HG02981 (cell line): ENCODE measurements around the gene ATAD1.
"Not testable (repeated sequence)": the region's sequence is repeated elsewhere in the genome, so short reads cannot be mapped to it uniquely, and the experiment has no call there.

Source experiments
- ATAC-seq: cut with Tn5 transposase; IDR thresholded peaks from one replicate; pipeline ENCODE4 v1.9.1; 2021; ENCODE audit warnings: mild to moderate bottlenecking, moderate library complexity; ENCODE audit not compliant: unreplicated experiment

ATAD1 gene

GRCh38 chr10:87846711-87847110 is 28.7 kb upstream of the ATAD1 start:
- not testable (repeated sequence) for ATAC-seq

- ATAC-seq = no peak
Measured at GRCh38 chr10:87846023-87846422, 28.0 kb upstream of the ATAD1 start.

GRCh38 chr10:87845624-87845998 is 27.6 kb upstream of the ATAD1 start:
- no peak for ATAC-seq

GRCh38 chr10:87844837-87845623 is 27.0 kb upstream of the ATAD1 start:
- no peak for ATAC-seq

- no peak for ATAC-seq
Measured at GRCh38 chr10:87843714-87844113, 25.7 kb upstream of the ATAD1 start.

GRCh38 chr10:87842776-87843497 is 24.9 kb upstream of the ATAD1 start:
- ATAC-seq = no peak

GRCh38 chr10:87842220-87842641 is 24.2 kb upstream of the ATAD1 start:
- no peak for ATAC-seq

GRCh38 chr10:87841186-87841585 is 23.2 kb upstream of the ATAD1 start:
- no peak for ATAC-seq

GRCh38 chr10:87838650-87839049 is 20.6 kb upstream of the ATAD1 start:
- no peak for ATAC-seq

- ATAC-seq = no peak
Measured at GRCh38 chr10:87837445-87837844, 19.4 kb upstream of the ATAD1 start.

GRCh38 chr10:87836098-87836497 is 18.1 kb upstream of the ATAD1 start:
- ATAC-seq = no peak

GRCh38 chr10:87829986-87830729 is 12.1 kb upstream of the ATAD1 start:
- ATAC-seq = no peak

GRCh38 chr10:87829051-87829450 is 11.0 kb upstream of the ATAD1 start:
- not testable (repeated sequence) for ATAC-seq

- no peak for ATAC-seq
Measured at GRCh38 chr10:87827681-87828080, 9.7 kb upstream of the ATAD1 start.

GRCh38 chr10:87826653-87827052 is 8.6 kb upstream of the ATAD1 start:
- no peak for ATAC-seq

GRCh38 chr10:87819289-87819585 is 1.2 kb upstream of the ATAD1 start:
- no peak for ATAC-seq

GRCh38 chr10:87818505-87819288 is 671 bp upstream of the ATAD1 start:
- peak; percentile 43 for ATAC-seq

- ATAC-seq = no peak
Measured at GRCh38 chr10:87816898-87817608, 973 bp downstream of the ATAD1 start.

GRCh38 chr10:87816163-87816897 is 1.7 kb downstream of the ATAD1 start:
- ATAC-seq = no peak
